ENCODE measurements around the gene CDCA7L. TPM values are rescaled to one million over a fixed set of nuclear protein-coding genes. Genes with fewer than 3 reads are reported as not detected.
"Not testable (repeated sequence)": the region's sequence is repeated elsewhere in the genome, so short reads cannot be mapped to it uniquely, and the experiment has no call there.

CDCA7L gene
- total and polyA plus RNA-seq, 4 donors: 9.8 to 51.1 (median 21.5) TPM

GRCh38 chr7:21938463-21938862 lies 7.2 kb downstream of the CDCA7L start:
- DNase-seq (no peak), ATAC-seq (ENCODE audit: insufficient read depth, low FRiP score) (no peak)
- H3K27ac ChIP-seq (ENCODE audit: low read depth in 1 of 2, low read length in 1 of 2): peak overlapping the region in 1 of 2 donors; percentile 10
- H3K27me3 ChIP-seq (ENCODE audit: control insufficient read depth in 3 of 3, insufficient read depth in 3 of 3, low read length in 2 of 3): no peaks in the 10 kb centered on the region
- no peak for TF ChIP-seq CTCF (IDR thresholded peaks at IDR 0.05; ENCODE audit: control extremely low read depth, extremely low read depth)
- no peaks in the 10 kb centered on the region for H3K9me3 ChIP-seq (ENCODE audit: control insufficient read depth in 4 of 4, insufficient read depth in 3 of 4, low read length in 3 of 4)
- 70 to 80% methylated on average over 2 of the region's 2 CpGs for WGBS, 2 donors
- H3K4me1 ChIP-seq (ENCODE audit: control insufficient read depth in 5 of 5, insufficient read depth in 5 of 5, low read length in 5 of 5): peaks cover 0 to 26% (median 6%) of the 10 kb centered on the region in 5 donors
- peaks cover 0 to 13% (median 1%) of the 10 kb centered on the region in 4 donors for H3K36me3 ChIP-seq (ENCODE audit: control insufficient read depth in 4 of 4, insufficient read depth in 4 of 4, low read length in 4 of 4)
- no peak overlapping the region for H3K4me3 ChIP-seq
- no peak overlapping the region for H3K9ac ChIP-seq (ENCODE audit: insufficient read depth in 1 of 2, low read length in 2 of 2)

DNA sequence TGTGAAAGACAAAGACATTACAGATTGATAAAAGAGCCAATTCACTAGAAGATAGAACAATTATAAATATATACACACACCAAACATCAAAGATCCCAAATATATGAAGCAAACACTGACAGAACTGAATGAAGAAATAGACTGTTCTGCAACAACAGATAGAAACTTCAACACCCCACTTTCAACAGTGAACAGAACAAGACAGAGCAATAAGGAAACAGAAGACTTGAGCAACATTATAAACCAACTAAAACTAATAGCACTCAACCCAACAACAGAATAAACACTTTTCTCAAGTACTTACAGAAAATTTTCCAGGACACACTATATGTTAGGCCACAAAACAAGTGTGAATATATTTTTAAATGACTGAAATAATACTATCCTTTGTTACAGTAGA lies 10.9 kb downstream of the CDCA7L start:
- no peak for TF ChIP-seq CTCF (IDR thresholded peaks at IDR 0.05; ENCODE audit: control extremely low read depth, extremely low read depth)
- DNase-seq: no peak
- H3K27me3 ChIP-seq (ENCODE audit: control insufficient read depth in 3 of 3, insufficient read depth in 3 of 3, low read length in 2 of 3): no peaks in the 10 kb centered on the region
- H3K27ac ChIP-seq (ENCODE audit: low read depth in 1 of 2, low read length in 1 of 2): no peak overlapping the region
- no peak for ATAC-seq (ENCODE audit: insufficient read depth, low FRiP score)
- H3K36me3 ChIP-seq (ENCODE audit: control insufficient read depth in 4 of 4, insufficient read depth in 4 of 4, low read length in 4 of 4): peaks cover 0 to 13% (median 1%) of the 10 kb centered on the region in 4 donors
- no peaks in the 10 kb centered on the region for H3K9me3 ChIP-seq (ENCODE audit: control insufficient read depth in 4 of 4, insufficient read depth in 3 of 4, low read length in 3 of 4)
- no peak overlapping the region for H3K4me3 ChIP-seq
- no peak overlapping the region for H3K9ac ChIP-seq (ENCODE audit: insufficient read depth in 1 of 2, low read length in 2 of 2)
- H3K4me1 ChIP-seq (ENCODE audit: control insufficient read depth in 5 of 5, insufficient read depth in 5 of 5, low read length in 5 of 5): peaks cover 0 to 8% (median 2%) of the 10 kb centered on the region in 5 donors

DNA sequence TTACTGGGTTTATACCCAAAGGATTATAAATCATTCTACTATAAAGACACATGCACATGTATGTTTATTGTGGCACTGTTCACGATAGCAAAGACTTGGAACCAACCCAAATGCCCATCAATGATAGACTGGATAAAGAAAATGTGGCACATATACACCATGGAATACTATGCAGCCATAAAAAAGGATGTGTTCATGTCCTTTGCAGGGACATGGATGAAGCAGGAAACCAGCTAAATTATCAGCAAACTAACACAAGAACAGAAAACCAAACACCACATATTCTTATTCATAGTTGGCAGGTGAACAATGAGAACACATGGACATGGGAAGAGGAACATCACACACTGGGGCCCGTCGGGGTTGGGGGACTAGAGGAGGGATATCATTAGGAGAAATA lies 12.4 kb downstream of the CDCA7L start:
- 91 to 92% methylated on average over 3 of the region's 3 CpGs for WGBS, 2 donors
- H3K4me3 ChIP-seq; H3K9ac ChIP-seq (ENCODE audit: insufficient read depth in 1 of 2, low read length in 2 of 2); H3K27me3 ChIP-seq (ENCODE audit: control insufficient read depth in 3 of 3, insufficient read depth in 3 of 3, low read length in 2 of 3); H3K27ac ChIP-seq (ENCODE audit: low read depth in 1 of 2, low read length in 1 of 2); ATAC-seq (ENCODE audit: insufficient read depth, low FRiP score); DNase-seq; H3K9me3 ChIP-seq (ENCODE audit: control insufficient read depth in 4 of 4, insufficient read depth in 3 of 4, low read length in 3 of 4); H3K4me1 ChIP-seq (ENCODE audit: control insufficient read depth in 5 of 5, insufficient read depth in 5 of 5, low read length in 5 of 5): not testable (repeated sequence)
- peaks cover 0 to 13% (median 1%) of the 10 kb centered on the region in 4 donors for H3K36me3 ChIP-seq (ENCODE audit: control insufficient read depth in 4 of 4, insufficient read depth in 4 of 4, low read length in 4 of 4)

GRCh38 chr7:21927693-21928092 lies 18.0 kb downstream of the CDCA7L start:
- Histone ChIP-seq H3K9me3 (ENCODE audit: control insufficient read depth in 4 of 4, insufficient read depth in 3 of 4, low read length in 3 of 4) (no peaks in the 10 kb centered on the region), H3K9ac (ENCODE audit: insufficient read depth in 1 of 2, low read length in 2 of 2) (no peak overlapping the region), H3K36me3 (ENCODE audit: control insufficient read depth in 4 of 4, insufficient read depth in 4 of 4, low read length in 4 of 4) (no peaks in the 10 kb centered on the region), H3K27me3 (ENCODE audit: control insufficient read depth in 3 of 3, insufficient read depth in 3 of 3, low read length in 2 of 3) (no peaks in the 10 kb centered on the region), H3K4me3 (no peak overlapping the region), H3K27ac (ENCODE audit: low read depth in 1 of 2, low read length in 1 of 2) (no peak overlapping the region), H3K4me1 (ENCODE audit: control insufficient read depth in 5 of 5, insufficient read depth in 5 of 5, low read length in 5 of 5) (peaks cover 0 to 5% (median 0%) of the 10 kb centered on the region in 5 donors)
- DNase-seq: no peak
- TF ChIP-seq CTCF (IDR thresholded peaks at IDR 0.05; ENCODE audit: control extremely low read depth, extremely low read depth): no peak
- WGBS, 2 donors: 82 to 85% methylated on average over 6 of the region's 6 CpGs
- ATAC-seq (ENCODE audit: insufficient read depth, low FRiP score): no peak
